ENCODE data around the gene SLC35D2. TPM values are rescaled to one million over a fixed set of nuclear protein-coding genes. Genes with fewer than 3 reads are reported as not detected.

SLC35D2 gene
- total RNA-seq, 2 donors from 2014 or later, result 9.7 to 14.5 TPM

- Histone ChIP-seq H3K4me1 (no peaks in the 10 kb centered on the region), H3K36me3 (no peaks in the 10 kb centered on the region), H3K9me3 (no peaks in the 10 kb centered on the region), H3K27ac (no peak overlapping the region), H3K27me3 (no peaks in the 10 kb centered on the region), H3K4me3 (no peak overlapping the region)
- DNase-seq (ENCODE audit: low spot score), result no peak
- no peak for TF ChIP-seq CTCF (IDR thresholded peaks at IDR 0.05)
Measured at GRCh38 chr9:96408409-96409280, 25.1 kb upstream of the SLC35D2 start.

- no peak overlapping the region for H3K4me3 ChIP-seq
- DNase-seq (ENCODE audit: low spot score), result no peak
Measured at GRCh38 chr9:96400132-96400910, 16.8 kb upstream of the SLC35D2 start.

GRCh38 chr9:96399325-96399633 lies 15.8 kb upstream of the SLC35D2 start:
- TF ChIP-seq CTCF (IDR thresholded peaks at IDR 0.05), result no peak
- DNase-seq (ENCODE audit: low spot score), result no peak
- Histone ChIP-seq H3K4me3 (no peak overlapping the region), H3K4me1 (no peaks in the 10 kb centered on the region), H3K27me3 (no peaks in the 10 kb centered on the region), H3K27ac (no peak overlapping the region), H3K9me3 (no peaks in the 10 kb centered on the region), H3K36me3 (no peaks in the 10 kb centered on the region)

More at GRCh38 chr9:96400132-96400910, 16.8 kb upstream of the SLC35D2 start:
- no peaks in the 10 kb centered on the region for H3K4me1 ChIP-seq
- H3K36me3 ChIP-seq, result no peaks in the 10 kb centered on the region
- no peaks in the 10 kb centered on the region for H3K9me3 ChIP-seq
- TF ChIP-seq CTCF (IDR thresholded peaks at IDR 0.05), result no peak
- no peak overlapping the region for H3K27ac ChIP-seq
- no peaks in the 10 kb centered on the region for H3K27me3 ChIP-seq

GRCh38 chr9:96398582-96399324 lies 15.2 kb upstream of the SLC35D2 start:
- Histone ChIP-seq H3K4me3 (no peak overlapping the region), H3K4me1 (no peaks in the 10 kb centered on the region), H3K27ac (no peak overlapping the region), H3K9me3 (no peaks in the 10 kb centered on the region), H3K27me3 (no peaks in the 10 kb centered on the region), H3K36me3 (no peaks in the 10 kb centered on the region)
- TF ChIP-seq CTCF (IDR thresholded peaks at IDR 0.05), result no peak
- no peak for DNase-seq (ENCODE audit: low spot score)

- Histone ChIP-seq H3K36me3 (no peaks in the 10 kb centered on the region), H3K4me3 (no peak overlapping the region), H3K27ac (no peak overlapping the region), H3K9me3 (no peaks in the 10 kb centered on the region), H3K27me3 (no peaks in the 10 kb centered on the region), H3K4me1 (no peaks in the 10 kb centered on the region)
- no peak for DNase-seq (ENCODE audit: low spot score)
- TF ChIP-seq CTCF (IDR thresholded peaks at IDR 0.05), result no peak
Measured at GRCh38 chr9:96395964-96396363, 12.5 kb upstream of the SLC35D2 start.

Measured in right atrium auricular region (tissue), 2 donors.